Osteoblast (primary cell): ENCODE measurements around the gene NDE1. TPM values are rescaled to one million over a fixed set of nuclear protein-coding genes. Genes with fewer than 3 reads are reported as not detected.
A peak's percentile ranks its signal among the peaks of the same experiment; 100 is the strongest.

Source experiments
- DNase-seq: peaks from one replicate; pipeline ENCODE4 v3.0.0; 2011; ENCODE audit warnings: low spot score, mixed read lengths; ENCODE audit not compliant: insufficient read length; ENCODE audit errors: missing footprints
- H2AFZ ChIP-seq: 2 replicates; pipeline ENCODE4 v1.6.0; 2011; ENCODE audit warnings: mild to moderate bottlenecking, low read length
- H3K27ac ChIP-seq: 2 replicates; pipeline ENCODE4 v1.5.1; 2011; ENCODE audit warnings: mild to moderate bottlenecking, low read depth, low read length, moderate library complexity
- H3K27me3 ChIP-seq: 2 replicates; pipeline ENCODE4 v1.6.0; 2012; ENCODE audit warnings: mild to moderate bottlenecking, control low read depth, inconsistent platforms, low read length, moderate library complexity; ENCODE audit not compliant: insufficient read depth
- H3K36me3 ChIP-seq: 2 replicates; pipeline ENCODE4 v1.5.1; 2011; ENCODE audit warnings: mild to moderate bottlenecking, low read length, control low read depth, moderate library complexity; ENCODE audit not compliant: insufficient read depth
- H3K4me1 ChIP-seq: 2 replicates; pipeline ENCODE4 v1.5.1; 2011; ENCODE audit warnings: mild to moderate bottlenecking, low read length, control low read depth, moderate library complexity; ENCODE audit not compliant: insufficient read depth
- H3K4me2 ChIP-seq: 2 replicates; pipeline ENCODE4 v1.6.0; 2011; ENCODE audit warnings: mild to moderate bottlenecking, low read length; ENCODE audit not compliant: insufficient read depth
- H3K4me3 ChIP-seq: fragments of 200-600 bp; sonication (generic); 3 replicates; pipeline ENCODE4 v1.5.1; 2012; ENCODE audit warnings: mild to moderate bottlenecking, low read length, inconsistent platforms; ENCODE audit not compliant: insufficient read depth
- H3K79me2 ChIP-seq: 2 replicates; pipeline ENCODE4 v1.6.0; 2012; ENCODE audit warnings: mild to moderate bottlenecking, low read length, control low read depth, inconsistent platforms; ENCODE audit not compliant: insufficient read depth
- H3K9me3 ChIP-seq: 2 replicates; pipeline ENCODE4 v1.5.1; 2011; ENCODE audit warnings: low read depth, low read length, control low read depth
- H4K20me1 ChIP-seq: 2 replicates; pipeline ENCODE4 v1.6.0; 2012; ENCODE audit warnings: mild to moderate bottlenecking, low read length, control low read depth; ENCODE audit not compliant: insufficient read depth
- CTCF ChIP-seq: IDR thresholded peaks from 2 replicates; pipeline ENCODE4 v1.5.1; 2011; ENCODE audit warnings: mild to moderate bottlenecking, low read depth, low read length, moderate library complexity; ENCODE audit errors: extremely low read depth
- total RNA-seq: library from RNA; depleted of rRNA; stranded (reverse); fragments of >200 nt; gene quantifications from 2 replicates; pipeline ENCODE4 v1.2.3, GENCODE V29; 2012

The NDE1 gene
- total RNA-seq, 1 donor: 31.5 TPM

- Histone ChIP-seq H3K36me3 (peaks cover 84% of the 10 kb centered on the region), H4K20me1 (no peaks in the 10 kb centered on the region), H3K9me3 (no peaks in the 10 kb centered on the region), H3K4me2 (no peak overlapping the region), H3K27ac (no peak overlapping the region), H3K4me3 (no peak overlapping the region), H3K4me1 (peaks cover 8% of the 10 kb centered on the region), H2AFZ (no peak overlapping the region), H3K79me2 (no peaks in the 10 kb centered on the region), H3K27me3 (no peaks in the 10 kb centered on the region)
- TF ChIP-seq CTCF: no peak
- DNase-seq: peak; percentile 49
These were observed 44.5 kb downstream of the NDE1 start for GRCh38 chr16:15694499-15694898.

GRCh38 chr16:15699819-15700218, 49.8 kb downstream of the NDE1 start:
- no peaks in the 10 kb centered on the region for H3K27me3 ChIP-seq
- H2AFZ ChIP-seq: no peak overlapping the region
- H3K79me2 ChIP-seq: peaks cover 2% of the 10 kb centered on the region
- H3K4me3 ChIP-seq: no peak overlapping the region
- no peak overlapping the region for H3K27ac ChIP-seq
- peaks cover 3% of the 10 kb centered on the region for H4K20me1 ChIP-seq
- H3K36me3 ChIP-seq: peaks cover 70% of the 10 kb centered on the region
- H3K4me2 ChIP-seq: no peak overlapping the region
- peak; percentile 25 for DNase-seq
- no peaks in the 10 kb centered on the region for H3K9me3 ChIP-seq
- peaks cover 6% of the 10 kb centered on the region for H3K4me1 ChIP-seq
- TF ChIP-seq CTCF: no peak

- peaks cover 3% of the 10 kb centered on the region for H4K20me1 ChIP-seq
- no peak for TF ChIP-seq CTCF
- H3K9me3 ChIP-seq: no peaks in the 10 kb centered on the region
- no peak overlapping the region for H2AFZ ChIP-seq
- H3K4me2 ChIP-seq: no peak overlapping the region
- H3K4me1 ChIP-seq: peaks cover 6% of the 10 kb centered on the region
- H3K4me3 ChIP-seq: no peak overlapping the region
- peaks cover 2% of the 10 kb centered on the region for H3K79me2 ChIP-seq
- H3K36me3 ChIP-seq: peaks cover 55% of the 10 kb centered on the region
- no peak for DNase-seq
- no peak overlapping the region for H3K27ac ChIP-seq
- H3K27me3 ChIP-seq: no peaks in the 10 kb centered on the region
These were observed 51.3 kb downstream of the NDE1 start for GRCh38 chr16:15701367-15701766.

DNA sequence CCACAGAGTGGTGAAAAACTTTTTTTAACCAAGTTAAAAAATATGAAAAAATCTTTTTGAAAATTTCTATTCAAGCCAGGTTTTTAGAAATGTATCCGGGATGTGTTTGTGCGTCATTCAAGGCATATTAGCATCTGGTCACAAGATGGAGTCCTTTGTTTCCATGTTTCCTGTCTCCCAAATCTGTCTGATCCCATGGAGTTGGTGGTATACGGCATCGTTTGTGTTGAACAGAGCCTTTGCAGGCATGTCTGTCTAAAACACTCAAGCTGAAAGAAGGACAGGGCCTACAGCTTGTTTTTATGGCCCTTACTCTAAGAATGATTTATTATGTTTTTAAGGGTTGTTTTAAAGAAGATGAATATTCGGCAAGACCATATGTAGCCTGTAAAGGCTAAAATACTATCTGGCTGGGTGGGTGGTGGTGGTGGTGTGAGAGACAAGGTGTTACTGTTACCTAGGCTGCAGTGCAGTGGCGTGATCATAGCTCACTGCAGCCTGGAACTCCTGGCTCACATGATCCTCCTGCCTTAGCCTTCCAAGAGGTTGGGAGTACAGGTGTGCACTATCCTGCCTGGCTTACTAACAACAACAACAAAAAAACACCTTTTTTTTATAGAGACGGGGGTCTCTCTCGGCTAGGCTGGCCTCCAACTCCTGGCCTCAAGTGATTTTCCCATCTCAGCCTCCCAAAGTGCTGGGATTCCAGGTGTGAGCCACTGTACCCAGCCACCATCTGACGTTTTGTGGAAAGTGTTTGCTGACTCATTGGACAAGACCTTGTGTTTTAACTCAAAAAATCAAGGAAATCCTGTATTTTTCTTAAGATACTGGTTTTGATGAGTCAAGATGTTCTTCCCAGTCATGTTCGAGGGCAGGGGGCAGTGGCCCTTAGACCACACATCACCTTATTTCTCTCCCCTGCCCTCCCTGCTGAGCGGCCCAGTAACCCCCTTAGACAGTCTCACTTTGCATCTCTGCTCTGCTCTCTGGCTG, 52.2 kb downstream of the NDE1 start:
- peaks cover 46% of the 10 kb centered on the region for H3K36me3 ChIP-seq
- H3K9me3 ChIP-seq: no peaks in the 10 kb centered on the region
- H3K4me3 ChIP-seq: no peak overlapping the region
- peaks cover 2% of the 10 kb centered on the region for H3K79me2 ChIP-seq
- H3K27ac ChIP-seq: peak overlapping the region; percentile 50
- no peak for DNase-seq
- no peak overlapping the region for H3K4me2 ChIP-seq
- no peak for TF ChIP-seq CTCF
- no peaks in the 10 kb centered on the region for H3K27me3 ChIP-seq
- H2AFZ ChIP-seq: no peak overlapping the region
- peaks cover 6% of the 10 kb centered on the region for H3K4me1 ChIP-seq
- H4K20me1 ChIP-seq: peaks cover 3% of the 10 kb centered on the region
